Pons (tissue), 1 donor: ENCODE data around the gene ZBTB37.
"Not testable (repeated sequence)": the region's sequence is repeated elsewhere in the genome, so short reads cannot be mapped to it uniquely, and the experiment has no call there.

ENCODE experiments used
- DNase-seq: peaks from one replicate; pipeline ENCODE4 v3.0.0-alpha.2; 2016; ENCODE audit warnings: low spot score

ZBTB37 gene

GRCh38 chr1:173865468-173866164 is 2.6 kb upstream of the ZBTB37 start:
- no peak for DNase-seq

- no peak for DNase-seq
Observed at GRCh38 chr1:173866413-173867115, 1.6 kb upstream of the ZBTB37 start.

- DNase-seq, result no peak
Observed at GRCh38 chr1:173867141-173867752, 933 bp upstream of the ZBTB37 start.

GRCh38 chr1:173867753-173868265 is 371 bp upstream of the ZBTB37 start, which contains the start of gene GAS5:
TSS of gene GAS5 (minus strand) at chr1:173867989.
- DNase-seq, result peak; percentile 100

GRCh38 chr1:173869021-173869359 is 810 bp downstream of the ZBTB37 start:
- DNase-seq, result no peak

DNA sequence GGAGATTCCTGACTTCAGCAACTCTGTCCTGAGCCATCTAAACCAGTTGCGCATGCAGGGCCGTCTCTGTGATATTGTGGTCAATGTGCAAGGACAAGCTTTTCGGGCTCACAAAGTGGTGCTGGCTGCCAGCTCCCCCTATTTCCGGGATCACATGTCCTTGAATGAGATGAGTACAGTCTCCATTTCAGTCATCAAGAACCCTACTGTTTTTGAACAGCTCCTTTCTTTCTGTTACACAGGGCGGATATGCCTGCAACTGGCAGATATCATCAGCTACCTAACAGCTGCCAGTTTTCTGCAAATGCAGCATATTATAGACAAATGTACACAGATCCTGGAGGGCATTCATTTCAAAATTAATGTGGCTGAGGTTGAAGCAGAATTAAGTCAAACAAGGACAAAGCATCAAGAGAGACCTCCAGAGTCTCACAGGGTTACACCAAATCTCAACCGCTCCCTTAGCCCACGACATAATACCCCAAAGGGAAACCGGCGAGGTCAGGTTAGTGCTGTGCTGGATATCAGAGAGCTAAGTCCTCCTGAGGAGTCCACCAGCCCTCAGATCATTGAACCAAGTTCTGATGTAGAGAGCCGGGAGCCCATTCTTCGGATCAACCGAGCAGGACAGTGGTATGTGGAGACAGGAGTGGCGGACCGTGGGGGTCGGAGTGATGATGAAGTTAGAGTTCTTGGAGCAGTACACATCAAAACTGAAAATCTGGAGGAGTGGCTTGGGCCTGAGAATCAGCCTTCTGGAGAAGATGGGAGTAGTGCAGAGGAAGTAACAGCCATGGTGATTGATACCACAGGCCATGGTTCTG is 2.3 kb downstream of the ZBTB37 start:
- DNase-seq, result peak; percentile 91

- no peak for DNase-seq
Observed at GRCh38 chr1:173871091-173871490, 2.9 kb downstream of the ZBTB37 start.

- DNase-seq, result no peak
Observed at GRCh38 chr1:173871500-173871899, 3.3 kb downstream of the ZBTB37 start.

- no peak for DNase-seq
Observed at GRCh38 chr1:173876732-173877131, 8.6 kb downstream of the ZBTB37 start.

- no peak for DNase-seq
Observed at GRCh38 chr1:173878251-173878650, 10.1 kb downstream of the ZBTB37 start.

GRCh38 chr1:173881117-173881516 is 12.9 kb downstream of the ZBTB37 start:
- not testable (repeated sequence) for DNase-seq

- DNase-seq, result no peak
Observed at GRCh38 chr1:173884701-173885100, 16.5 kb downstream of the ZBTB37 start.

- DNase-seq, result no peak
Observed at GRCh38 chr1:173886746-173887611, 18.8 kb downstream of the ZBTB37 start.

DNA sequence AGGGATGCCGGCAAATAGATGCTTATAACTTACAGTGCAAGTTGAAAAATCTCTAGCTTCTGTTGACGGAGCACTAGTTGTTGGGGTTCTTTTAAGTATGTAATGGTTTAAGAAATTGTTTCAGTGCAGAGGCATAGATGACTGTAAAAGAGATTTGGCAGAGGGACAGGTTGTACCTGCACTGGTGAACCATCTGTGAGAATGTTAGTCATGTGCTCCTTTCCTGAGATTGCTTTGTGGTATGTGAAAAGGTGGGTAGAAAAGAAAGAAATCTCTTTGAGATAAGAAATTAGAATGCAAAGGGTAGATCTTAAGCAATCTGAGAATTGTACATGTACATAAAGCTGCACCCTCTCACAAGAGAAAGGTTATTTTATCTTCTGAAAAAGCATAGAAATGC is 19.4 kb downstream of the ZBTB37 start:
- DNase-seq, result no peak

DNA sequence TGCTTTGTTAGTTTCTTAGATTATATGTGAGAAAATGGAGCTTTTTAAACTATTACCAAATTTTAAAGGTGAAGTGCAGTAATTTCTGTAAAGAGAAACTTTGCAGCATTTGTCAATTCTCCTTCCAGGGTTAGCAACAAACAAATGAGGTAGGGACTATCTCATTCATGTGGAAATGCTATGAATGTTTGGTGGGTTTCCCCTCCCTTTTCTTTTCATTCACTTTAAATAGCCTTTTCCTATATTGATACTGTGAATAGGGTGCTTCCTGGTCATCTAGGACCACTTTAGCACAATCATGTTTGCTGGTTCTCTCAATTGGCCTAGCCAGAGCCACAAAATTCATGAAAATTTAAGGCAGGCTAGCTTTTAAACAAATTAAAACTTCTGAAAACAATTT is 20.6 kb downstream of the ZBTB37 start:
- no peak for DNase-seq

DNA sequence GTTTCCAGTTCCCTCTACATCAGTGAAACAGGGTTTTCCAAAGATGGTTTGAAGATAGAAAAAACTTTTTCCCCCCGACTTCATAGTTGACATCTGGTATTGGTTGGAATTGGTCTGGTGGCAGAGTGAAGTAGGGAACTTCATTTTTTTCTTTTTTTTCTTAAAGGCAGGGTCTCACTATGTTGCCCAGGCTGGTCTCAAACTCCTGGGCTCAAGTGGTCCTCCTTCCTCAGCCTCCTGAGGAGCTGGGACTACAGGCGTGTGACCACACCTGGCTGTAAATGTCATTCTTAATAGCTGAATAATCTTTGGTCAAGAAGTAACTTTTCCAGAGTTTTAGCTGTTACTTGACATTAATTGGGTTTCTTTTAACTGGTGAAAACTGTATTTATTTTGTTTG is 21.7 kb downstream of the ZBTB37 start:
- DNase-seq, result no peak

- no peak for DNase-seq
Observed at GRCh38 chr1:173893611-173894010, 25.4 kb downstream of the ZBTB37 start.

GRCh38 chr1:173894189-173894588 is 26.0 kb downstream of the ZBTB37 start:
- no peak for DNase-seq

DNA sequence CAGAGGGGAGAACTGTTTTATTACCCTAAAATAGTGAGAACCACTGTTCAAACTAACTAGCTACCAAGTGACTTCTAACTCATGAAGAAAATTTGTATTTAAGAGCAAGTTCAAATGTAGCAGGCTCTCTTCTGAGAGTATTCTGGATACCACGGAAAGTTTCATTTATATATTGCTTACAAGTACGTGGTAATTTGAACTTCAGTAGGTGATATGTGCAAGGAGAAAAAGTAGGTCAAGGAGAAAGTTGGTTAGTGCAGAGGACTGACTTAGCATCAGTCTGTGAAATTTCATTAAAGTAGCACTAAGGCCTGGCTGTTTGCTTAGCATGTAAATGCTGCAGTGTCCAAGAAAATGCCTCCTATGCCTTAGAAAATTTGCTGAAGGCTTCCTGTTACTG is 32.2 kb downstream of the ZBTB37 start:
- DNase-seq, result no peak

DNA sequence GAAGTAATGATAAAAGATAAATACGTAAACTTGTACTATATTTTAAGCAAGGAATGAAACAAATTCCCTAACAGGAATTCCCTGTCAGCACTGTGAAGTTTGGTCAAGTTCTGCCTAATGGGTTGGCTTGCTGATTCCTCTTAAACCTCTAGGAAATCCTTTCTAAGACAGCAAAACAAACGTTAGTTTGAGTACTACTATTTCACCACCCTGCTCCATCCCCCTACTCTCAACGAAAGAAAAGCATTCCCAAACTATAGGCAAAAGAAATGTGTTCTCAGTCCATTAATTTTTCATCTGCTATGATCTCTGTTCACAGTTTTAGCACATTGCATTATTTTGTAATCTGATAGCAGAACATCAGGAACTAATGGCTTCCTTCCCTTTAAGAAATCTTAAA is 32.8 kb downstream of the ZBTB37 start:
- DNase-seq, result no peak

GRCh38 chr1:173903827-173904531 is 35.8 kb downstream of the ZBTB37 start:
- DNase-seq, result no peak
